GM12878 (cell line): ENCODE measurements around the gene TPK1. TPM values are rescaled to one million over a fixed set of nuclear protein-coding genes. Genes with fewer than 3 reads are reported as not detected.

Experiments used
- ATAC-seq: fragments of 200-7000 bp; cut with Tn5 transposase; 3 replicates; pipeline ENCODE4 v1.9.1; 2020; ENCODE audit warnings: mild to moderate bottlenecking, moderate library complexity
- BruUV-seq: library from RNA; stranded (reverse); fragments of 400-500 nt; replicated peaks from 2 replicates; lab custom pipeline; 2021; lab: Mats Ljungman, UMichigan
- CTCF ChIA-PET: fragments of 300-600 bp; sonication (Branson Sonifier 250); formaldehyde crosslinking; extraction: SDS; loops from one replicate; lab custom pipeline; 2021; ENCODE audit warnings: inconsistent platforms; lab: Yijun Ruan, JAX
- POLR2A ChIA-PET: fragments of 350-600 bp; formaldehyde crosslinking; extraction: SDS; loops from one replicate; lab custom pipeline; 2021; ENCODE audit warnings: inconsistent platforms; lab: Charles Lee
- RAD21 ChIA-PET: fragments of 300-600 bp; sonication (Branson Sonifier 250); formaldehyde crosslinking; loops from one replicate; lab custom pipeline; 2023; ENCODE audit warnings: antibody characterized with exemption; ENCODE audit not compliant: unreplicated experiment; lab: Charles Lee
- SMC1A ChIA-PET: fragments of 300-600 bp; sonication (Branson Sonifier 250); formaldehyde crosslinking; loops from one replicate; lab custom pipeline; 2023; ENCODE audit not compliant: unreplicated experiment, uncharacterized antibody; lab: Charles Lee
- DNase-seq: peaks from one replicate; pipeline ENCODE4 v3.0.0-alpha.2; 2011; ENCODE audit warnings: low read depth, low spot score
- FAIRE-seq: peaks from 3 replicates; lab custom pipeline; 2011; peaks lifted over from hg19 to GRCh38; lab: Jason Lieb, UNC
- H2AFZ ChIP-seq: 2 replicates; pipeline ENCODE4 v1.6.0; 2011; ENCODE audit warnings: low read depth, low read length, control low read depth; ENCODE audit not compliant: control insufficient read depth
- H3K27ac ChIP-seq: 2 replicates; pipeline ENCODE4 v1.5.1; 2011; ENCODE audit warnings: control low read depth; ENCODE audit not compliant: control insufficient read depth, insufficient read depth
- H3K27me3 ChIP-seq, 2 experiments: replicated peaks in 1 of 2; 2 replicates each; pipeline versions ENCODE4 v1.6.0 to v1.6.1; 2011; ENCODE audit warnings: low read length in 1 of 2; ENCODE audit not compliant: control insufficient read depth in 2 of 2, insufficient read depth in 2 of 2
- H3K36me3 ChIP-seq, 2 experiments: 2 replicates each; pipeline ENCODE4 v1.5.1; 2011; ENCODE audit warnings: low read length in 1 of 2; ENCODE audit not compliant: control insufficient read depth in 2 of 2, insufficient read depth in 2 of 2
- H3K4me1 ChIP-seq: 2 replicates; pipeline ENCODE4 v1.6.1; 2011; ENCODE audit warnings: mild to moderate bottlenecking, low read length, moderate library complexity, mixed read lengths; ENCODE audit not compliant: control insufficient read depth, insufficient read depth
- H3K4me2 ChIP-seq: 2 replicates; pipeline ENCODE4 v1.6.0; 2011; ENCODE audit warnings: control low read depth; ENCODE audit not compliant: control insufficient read depth, insufficient read depth
- H3K4me3 ChIP-seq: fragments of 200-600 bp; sonication (generic); 2 replicates; pipeline ENCODE4 v1.5.1; 2016
- H3K79me2 ChIP-seq: 2 replicates; pipeline ENCODE4 v1.6.0; 2011; ENCODE audit warnings: low read length; ENCODE audit not compliant: control insufficient read depth, insufficient read depth
- H3K9ac ChIP-seq: 2 replicates; pipeline ENCODE4 v1.8.0; 2011; ENCODE audit warnings: low read length, control low read depth, mixed read lengths; ENCODE audit not compliant: control insufficient read depth, insufficient read depth
- H3K9me3 ChIP-seq: replicated peaks from 3 replicates; pipeline ENCODE4 v1.5.1; 2011; ENCODE audit warnings: mild to moderate bottlenecking, low read length; ENCODE audit not compliant: control insufficient read depth, insufficient read depth
- H4K20me1 ChIP-seq: 2 replicates; pipeline ENCODE4 v1.6.0; 2011; ENCODE audit not compliant: control insufficient read depth, insufficient read depth
- BHLHE40 ChIP-seq, 2 experiments: fragments of 450-650 bp in 1 of 2; IDR thresholded peaks; 2 replicates each; pipeline ENCODE4 v1.6.1; 2011 to 2017; ENCODE audit warnings: low read depth in 2 of 2, borderline replicate concordance in 1 of 2, improper control_type of control experiment in 1 of 2, low read length in 1 of 2, mild to moderate bottlenecking in 1 of 2
- CEBPB ChIP-seq, 2 experiments: fragments of 150-350 bp in 1 of 2; IDR thresholded peaks; 2 replicates each; pipeline ENCODE4 v1.6.1; 2012 to 2014; ENCODE audit warnings: low read depth in 2 of 2, low read length in 2 of 2, borderline replicate concordance in 1 of 2, inconsistent platforms in 1 of 2
- EGR1 ChIP-seq, 2 experiments: IDR thresholded peaks; 1 replicate in 1 of 2; 2 replicates in 1 of 2; pipeline ENCODE4 v1.6.1; 2011 to 2012; ENCODE audit warnings: low read depth in 2 of 2, low read length in 2 of 2, borderline replicate concordance in 1 of 2, mild to moderate bottlenecking in 1 of 2, moderate library complexity in 1 of 2
- HDAC6 ChIP-seq: fragments of 200-600 bp; sonication (generic); IDR thresholded peaks from one replicate; pipeline ENCODE4 v1.8.0; 2017; ENCODE audit warnings: antibody characterized with exemption; ENCODE audit not compliant: unreplicated experiment
- LARP7 ChIP-seq: fragments of 450-650 bp; IDR thresholded peaks from 2 replicates; pipeline ENCODE4 v1.6.1; 2017; ENCODE audit warnings: mild to moderate bottlenecking
- NFIC ChIP-seq: IDR thresholded peaks from 2 replicates; pipeline ENCODE4 v1.6.1; 2012; ENCODE audit warnings: low read depth, mild to moderate bottlenecking, inconsistent platforms, low read length, moderate library complexity
- NRF1 ChIP-seq: conservative IDR thresholded peaks from 2 replicates; pipeline ENCODE4 v1.6.1; 2011; ENCODE audit warnings: mild to moderate bottlenecking, low read depth, low read length, improper control_type of control experiment
- PAX5 ChIP-seq: IDR thresholded peaks from 2 replicates; pipeline ENCODE4 v1.6.1; 2011; ENCODE audit warnings: low read depth, low read length, borderline replicate concordance
- PAX8 ChIP-seq: fragments of 450-650 bp; IDR thresholded peaks from 2 replicates; pipeline ENCODE4 v1.6.1; 2017; ENCODE audit warnings: mild to moderate bottlenecking, moderate library complexity
- RFX5 ChIP-seq: IDR thresholded peaks from 2 replicates; pipeline ENCODE4 v1.6.1; 2011; ENCODE audit warnings: low read depth, low read length, improper control_type of control experiment
- SIX5 ChIP-seq: IDR thresholded peaks from 2 replicates; pipeline ENCODE4 v1.6.1; 2011; ENCODE audit warnings: mild to moderate bottlenecking, low read depth, low read length, moderate library complexity; ENCODE audit not compliant: severe bottlenecking
- SMC3 ChIP-seq: IDR thresholded peaks from 2 replicates; pipeline ENCODE4 v1.6.1; 2011; ENCODE audit warnings: low read length, improper control_type of control experiment, borderline replicate concordance
- SP1 ChIP-seq: IDR thresholded peaks from one replicate; pipeline ENCODE4 v1.6.1; 2011; ENCODE audit warnings: low read depth, low read length
- ZNF217 ChIP-seq: fragments of 450-650 bp; IDR thresholded peaks from 2 replicates; pipeline ENCODE4 v1.6.1; 2017; ENCODE audit warnings: antibody characterized with exemption, mild to moderate bottlenecking
- WGBS: methylation state at CpG from one replicate; pipeline ENCODE4 v1.1.6; 2016; ENCODE audit warnings: low lambda C conversion rate; ENCODE audit not compliant: insufficient replicate concordance, insufficient coverage; ENCODE audit errors: missing lambda C conversion rate; 5-methylcytosine and 5-hydroxymethylcytosine counted together
- in situ Hi-C: fragments of 300-500 bp; cut with MboI; formaldehyde crosslinking; loops from 9 replicates; pipeline ENCODE4 v1.14.3; 2018; ENCODE audit warnings: mixed read lengths
- intact Hi-C: fragments of 100-400 bp; cut with micrococcal nuclease; formaldehyde crosslinking; loops from one replicate; pipeline ENCODE4 v1.14.2; 2022; ENCODE audit not compliant: unreplicated experiment
- polyA plus RNA-seq, 11 experiments: library from polyadenylated mRNA; depleted of rRNA in 4 of 11; unstranded in 6 of 11; stranded (reverse) in 5 of 11; fragments of >200 nt; fragmentation: Nextera tagmentation in 4 of 11; fragmentation: Illumina TruSeq in 1 of 11; extraction: Ambion mirVana in 4 of 11; extraction: Trizol in 1 of 11; gene quantifications; 1 replicate in 1 of 11; 2 replicates in 10 of 11; pipeline versions ENCODE4 v1.2.1 to v1.2.3, GENCODE V29; 2011 to 2016; ENCODE audit warnings: inconsistent platforms in 2 of 11, missing spikeins in 2 of 11, low read depth in 1 of 11
- total RNA-seq, 4 experiments: library from RNA; depleted of rRNA in 3 of 4; stranded (reverse); fragments of >200 nt in 3 of 4; fragmentation: Illumina TruSeq in 1 of 4; extraction: Trizol in 1 of 4; gene quantifications; 2 replicates each; pipeline versions ENCODE4 v1.2.1 to v1.2.3, GENCODE V29; 2013 to 2021
- TF ChIP-seq, protein P1 (sequence below): fragments of 450-650 bp; formaldehyde crosslinking; IDR thresholded peaks from 2 replicates; pipeline ENCODE4 v1.4.0; 2020; ENCODE audit warnings: mild to moderate bottlenecking, moderate library complexity

Gene TPK1
- total and polyA plus RNA-seq, 10 of the 15 experiments (the other 5 are each of a cell fraction or from before 2014, with no cell fraction given): 7.1 to 19.0 (median 9.3) TPM

GRCh38 chr7:144731661-144732351 lies 104.0 kb downstream of the TPK1 start:
- Histone ChIP-seq H3K9ac (no peak overlapping the region), H3K4me1 (no peaks in the 10 kb centered on the region)
- TF ChIP-seq ZNF217: no peak
- no peak for TF ChIP-seq NFIC
- no peak for TF ChIP-seq RFX5
- no peak for TF ChIP-seq SIX5
- TF ChIP-seq HDAC6: no peak
- no peak for TF ChIP-seq BHLHE40 (IDR thresholded peaks at IDR 0.05; ENCODE audit: borderline replicate concordance in 1 of 2, low read depth in 2 of 2, low read length in 1 of 2)
- no peak for TF ChIP-seq EGR1 (IDR thresholded peaks at IDR 0.05; ENCODE audit: borderline replicate concordance in 1 of 2, low read depth in 2 of 2, low read length in 2 of 2)
- no peak for TF ChIP-seq LARP7
- TF ChIP-seq CEBPB (IDR thresholded peaks at IDR 0.05; ENCODE audit: borderline replicate concordance in 1 of 2, low read depth in 2 of 2, low read length in 2 of 2): no peak
- TF ChIP-seq SMC3: no peak
- TF ChIP-seq, protein P1, sequence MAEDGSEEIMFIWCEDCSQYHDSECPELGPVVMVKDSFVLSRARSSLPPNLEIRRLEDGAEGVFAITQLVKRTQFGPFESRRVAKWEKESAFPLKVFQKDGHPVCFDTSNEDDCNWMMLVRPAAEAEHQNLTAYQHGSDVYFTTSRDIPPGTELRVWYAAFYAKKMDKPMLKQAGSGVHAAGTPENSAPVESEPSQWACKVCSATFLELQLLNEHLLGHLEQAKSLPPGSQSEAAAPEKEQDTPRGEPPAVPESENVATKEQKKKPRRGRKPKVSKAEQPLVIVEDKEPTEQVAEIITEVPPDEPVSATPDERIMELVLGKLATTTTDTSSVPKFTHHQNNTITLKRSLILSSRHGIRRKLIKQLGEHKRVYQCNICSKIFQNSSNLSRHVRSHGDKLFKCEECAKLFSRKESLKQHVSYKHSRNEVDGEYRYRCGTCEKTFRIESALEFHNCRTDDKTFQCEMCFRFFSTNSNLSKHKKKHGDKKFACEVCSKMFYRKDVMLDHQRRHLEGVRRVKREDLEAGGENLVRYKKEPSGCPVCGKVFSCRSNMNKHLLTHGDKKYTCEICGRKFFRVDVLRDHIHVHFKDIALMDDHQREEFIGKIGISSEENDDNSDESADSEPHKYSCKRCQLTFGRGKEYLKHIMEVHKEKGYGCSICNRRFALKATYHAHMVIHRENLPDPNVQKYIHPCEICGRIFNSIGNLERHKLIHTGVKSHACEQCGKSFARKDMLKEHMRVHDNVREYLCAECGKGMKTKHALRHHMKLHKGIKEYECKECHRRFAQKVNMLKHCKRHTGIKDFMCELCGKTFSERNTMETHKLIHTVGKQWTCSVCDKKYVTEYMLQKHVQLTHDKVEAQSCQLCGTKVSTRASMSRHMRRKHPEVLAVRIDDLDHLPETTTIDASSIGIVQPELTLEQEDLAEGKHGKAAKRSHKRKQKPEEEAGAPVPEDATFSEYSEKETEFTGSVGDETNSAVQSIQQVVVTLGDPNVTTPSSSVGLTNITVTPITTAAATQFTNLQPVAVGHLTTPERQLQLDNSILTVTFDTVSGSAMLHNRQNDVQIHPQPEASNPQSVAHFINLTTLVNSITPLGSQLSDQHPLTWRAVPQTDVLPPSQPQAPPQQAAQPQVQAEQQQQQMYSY (CRISPR knock-in tag): no peak
- TF ChIP-seq PAX8: no peak
- no peak for TF ChIP-seq NRF1
- TF ChIP-seq PAX5: no peak
- no peak for TF ChIP-seq SP1
- TF ChIP-seq, all 136 proteins: peak for 0
- SMC1A ChIA-PET: interaction anchor here (0.8 kb wide), 1 partner anchor 218 kb away, joined by 3 read pairs; no protein-coding TSS in a partner anchor
- no peaks in the 10 kb centered on the region for H3K27me3 ChIP-seq
- RAD21 ChIA-PET: no interaction called here
- POLR2A ChIA-PET: no interaction called here
- CTCF ChIA-PET: no interaction called here
- no peaks in the 10 kb centered on the region for H3K9me3 ChIP-seq
- intact Hi-C loops: loop anchor here (10.0 kb wide), 1 partner anchor 303 kb away; no protein-coding TSS in a partner anchor
- WGBS: 63% methylated on average over 6 of the region's 6 CpGs
- ATAC-seq (no peak), FAIRE-seq (peak; percentile 54), DNase-seq (no peak)
- H2AFZ ChIP-seq: no peak overlapping the region
- no peak overlapping the region for H3K27ac ChIP-seq
- H3K4me3 ChIP-seq: no peak overlapping the region
- no peak overlapping the region for H3K4me2 ChIP-seq
- no TSS peak for BruUV-seq
- in situ Hi-C loops: loop anchor here (25.0 kb wide), 1 partner anchor 1355 kb away; no protein-coding TSS in a partner anchor
- no peaks in the 10 kb centered on the region for H3K36me3 ChIP-seq
- H3K79me2 ChIP-seq: no peaks in the 10 kb centered on the region
- no peaks in the 10 kb centered on the region for H4K20me1 ChIP-seq
